LNCaP clone FGC (cell line): ENCODE data around the gene ESYT2.

Source experiments
- DNase-seq: peaks from one replicate; pipeline ENCODE4 v3.0.0-alpha.2; 2011; ENCODE audit warnings: low read depth
- H3K4me3 ChIP-seq: 2 replicates; pipeline ENCODE4 v1.5.1; 2011; ENCODE audit warnings: mild to moderate bottlenecking, low read depth, low read length, control low read depth
- TF ChIP-seq, protein P1 (sequence below): IDR thresholded peaks from 2 replicates; pipeline ENCODE4 v1.5.1; 2012; ENCODE audit warnings: mild to moderate bottlenecking; ENCODE audit not compliant: control insufficient read depth, insufficient read depth; ENCODE audit errors: extremely low read depth

ESYT2 gene

DNA sequence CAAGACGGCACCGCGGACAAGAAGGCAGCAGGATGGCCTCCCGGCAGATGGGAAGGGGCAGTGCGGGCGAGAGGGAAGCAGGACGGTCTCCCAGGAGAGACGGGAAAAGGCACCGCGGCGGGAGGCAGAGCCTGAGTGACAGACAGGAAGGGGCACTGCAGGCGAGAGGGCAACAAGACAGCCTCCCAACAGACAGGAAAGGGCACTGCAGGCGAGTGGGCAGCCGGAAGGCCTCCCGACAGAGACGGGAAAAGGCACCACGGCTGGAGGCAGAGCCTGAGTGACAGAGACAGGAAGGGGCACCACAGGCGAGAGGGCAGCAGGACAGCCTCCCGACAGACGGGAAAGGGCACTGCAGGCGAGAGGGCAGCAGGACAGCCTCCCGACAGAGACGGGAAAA, 32.6 kb downstream of the ESYT2 start:
- TF ChIP-seq, protein P1, sequence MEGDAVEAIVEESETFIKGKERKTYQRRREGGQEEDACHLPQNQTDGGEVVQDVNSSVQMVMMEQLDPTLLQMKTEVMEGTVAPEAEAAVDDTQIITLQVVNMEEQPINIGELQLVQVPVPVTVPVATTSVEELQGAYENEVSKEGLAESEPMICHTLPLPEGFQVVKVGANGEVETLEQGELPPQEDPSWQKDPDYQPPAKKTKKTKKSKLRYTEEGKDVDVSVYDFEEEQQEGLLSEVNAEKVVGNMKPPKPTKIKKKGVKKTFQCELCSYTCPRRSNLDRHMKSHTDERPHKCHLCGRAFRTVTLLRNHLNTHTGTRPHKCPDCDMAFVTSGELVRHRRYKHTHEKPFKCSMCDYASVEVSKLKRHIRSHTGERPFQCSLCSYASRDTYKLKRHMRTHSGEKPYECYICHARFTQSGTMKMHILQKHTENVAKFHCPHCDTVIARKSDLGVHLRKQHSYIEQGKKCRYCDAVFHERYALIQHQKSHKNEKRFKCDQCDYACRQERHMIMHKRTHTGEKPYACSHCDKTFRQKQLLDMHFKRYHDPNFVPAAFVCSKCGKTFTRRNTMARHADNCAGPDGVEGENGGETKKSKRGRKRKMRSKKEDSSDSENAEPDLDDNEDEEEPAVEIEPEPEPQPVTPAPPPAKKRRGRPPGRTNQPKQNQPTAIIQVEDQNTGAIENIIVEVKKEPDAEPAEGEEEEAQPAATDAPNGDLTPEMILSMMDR, result no peak
- DNase-seq, result no peak
- no peak overlapping the region for H3K4me3 ChIP-seq

DNA sequence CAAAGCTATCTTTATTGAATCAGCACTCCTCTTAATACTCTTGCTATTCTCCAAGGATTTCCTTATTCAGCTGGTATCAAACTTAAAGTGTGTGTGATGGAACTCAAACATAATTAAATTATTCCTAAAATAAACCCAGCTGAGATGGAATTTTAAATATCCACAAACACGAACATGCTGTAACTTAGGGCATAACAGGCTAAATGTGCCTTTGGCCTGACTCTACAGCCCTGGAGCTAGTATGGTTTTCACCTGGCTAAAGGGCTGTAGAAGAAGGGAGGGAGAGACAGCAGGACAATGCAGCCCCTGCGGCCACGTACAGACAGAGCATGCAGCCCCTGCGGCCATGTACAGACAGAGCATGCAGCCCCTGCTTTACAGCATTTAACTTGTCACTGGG, 34.0 kb downstream of the ESYT2 start:
- no peak for DNase-seq
- no peak overlapping the region for H3K4me3 ChIP-seq
- TF ChIP-seq, protein P1, result no peak

GRCh38 chr7:158791107-158791506, 38.2 kb downstream of the ESYT2 start:
- TF ChIP-seq, protein P1, result no peak
- no peak for DNase-seq
- H3K4me3 ChIP-seq, result no peak overlapping the region

GRCh38 chr7:158789842-158790241, 39.5 kb downstream of the ESYT2 start:
- TF ChIP-seq, protein P1, result no peak
- no peak overlapping the region for H3K4me3 ChIP-seq
- no peak for DNase-seq

- DNase-seq, result no peak
- TF ChIP-seq, protein P1, result no peak
- H3K4me3 ChIP-seq, result no peak overlapping the region
Observed at GRCh38 chr7:158786898-158787297, 42.4 kb downstream of the ESYT2 start.

DNA sequence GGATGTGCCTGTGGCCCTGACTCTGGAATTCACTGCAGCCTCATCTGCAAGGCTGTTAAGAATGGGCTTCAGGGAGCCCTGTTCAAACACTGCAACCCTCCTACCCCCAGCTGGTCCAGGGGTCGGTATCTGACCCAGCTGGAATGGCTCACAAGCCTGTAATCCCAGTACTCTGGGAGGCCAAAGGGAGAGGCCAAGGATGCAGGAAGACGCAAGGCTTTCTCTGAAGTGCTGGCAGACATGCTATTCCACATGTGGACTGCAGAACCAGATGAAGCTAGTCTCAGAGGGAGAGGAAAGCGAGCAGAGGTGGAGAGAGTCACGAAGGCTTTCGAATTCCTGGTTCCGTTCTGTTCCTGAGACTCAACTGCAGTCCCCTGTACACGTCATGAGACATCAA, 45.0 kb downstream of the ESYT2 start:
- no peak overlapping the region for H3K4me3 ChIP-seq
- no peak for DNase-seq
- TF ChIP-seq, protein P1, result no peak

- DNase-seq, result no peak
- TF ChIP-seq, protein P1, result no peak
- H3K4me3 ChIP-seq, result no peak overlapping the region
Observed at GRCh38 chr7:158783595-158783994, 45.7 kb downstream of the ESYT2 start.
